Activated T-helper 2 cell treated with anti-CD3 and anti-CD28 coated beads, Interferon-gamma antibody, Interleukin-2, Interleukin-4, amounts not matched to agents 10 μg/mL and 5 μg/mL and 100 μg/mL, durations not matched to agents 14 hours and 24 hours and 36 hours (primary cell): ENCODE results near the gene EIF2D. TPM values are rescaled to one million over a fixed set of nuclear protein-coding genes. Genes with fewer than 3 reads are reported as not detected.
A peak's percentile ranks its signal among the peaks of the same experiment; 100 is the strongest.

Source experiments
- DNase-seq: peaks from one replicate; pipeline ENCODE4 v3.0.0; 2021; ENCODE audit warnings: low spot score
- H3K27ac Mint-ChIP-seq: one replicate; pipeline ENCODE4 v1.8.0; 2021; ENCODE audit warnings: mixed read lengths
- H3K27me3 Mint-ChIP-seq: one replicate; pipeline ENCODE4 v1.8.0; 2021; ENCODE audit warnings: low read depth, mixed read lengths
- H3K36me3 Mint-ChIP-seq: one replicate; pipeline ENCODE4 v1.8.0; 2021; ENCODE audit warnings: low read depth, mixed read lengths
- H3K4me1 Mint-ChIP-seq: one replicate; pipeline ENCODE4 v1.8.0; 2021; ENCODE audit warnings: low read depth, mixed read lengths
- H3K4me3 Mint-ChIP-seq: one replicate; pipeline ENCODE4 v1.8.0; 2021; ENCODE audit warnings: low read depth, mild to moderate bottlenecking, moderate library complexity, mixed read lengths
- H3K9me3 Mint-ChIP-seq: one replicate; pipeline ENCODE4 v1.8.0; 2021; ENCODE audit warnings: mixed read lengths
- intact Hi-C: fragments of 100-400 bp; cut with micrococcal nuclease; formaldehyde crosslinking; loops from one replicate; pipeline ENCODE4 v1.15.1; 2023
- total RNA-seq: library from RNA; stranded (reverse); gene quantifications from 2 replicates; pipeline ENCODE4 v1.2.3, GENCODE V29; 2022

Gene EIF2D
- total RNA-seq, 1 donor from 2014 or later = 72.7 TPM

DNA sequence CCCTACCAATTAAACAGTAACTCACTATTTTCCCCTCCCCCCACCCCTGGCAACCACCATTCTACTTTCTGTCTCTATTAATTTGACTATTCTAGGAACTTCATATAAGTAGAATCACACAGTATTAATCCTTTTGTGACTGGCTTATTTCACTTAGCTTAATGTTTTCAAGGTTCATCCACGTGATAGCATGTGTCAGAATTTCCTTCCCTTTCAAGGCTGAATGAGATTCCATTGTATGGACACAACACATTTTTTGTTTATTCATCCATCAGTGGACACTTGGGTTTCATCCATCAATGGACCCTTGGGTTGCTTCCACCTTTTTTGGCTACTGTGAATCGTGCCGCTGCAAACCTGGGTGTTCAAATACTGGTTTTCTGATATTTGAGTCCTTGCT, 41.7 kb downstream of the EIF2D start:
- no peaks in the 10 kb centered on the region for H3K27me3 Mint-ChIP-seq
- no peaks in the 10 kb centered on the region for H3K9me3 Mint-ChIP-seq
- intact Hi-C loops = no loop called here
- peaks cover 88% of the 10 kb centered on the region for H3K36me3 Mint-ChIP-seq
- H3K4me3 Mint-ChIP-seq = no peak overlapping the region
- peaks cover 84% of the 10 kb centered on the region for H3K4me1 Mint-ChIP-seq
- DNase-seq = no peak
- H3K27ac Mint-ChIP-seq = peak overlapping the region; percentile 77

DNA sequence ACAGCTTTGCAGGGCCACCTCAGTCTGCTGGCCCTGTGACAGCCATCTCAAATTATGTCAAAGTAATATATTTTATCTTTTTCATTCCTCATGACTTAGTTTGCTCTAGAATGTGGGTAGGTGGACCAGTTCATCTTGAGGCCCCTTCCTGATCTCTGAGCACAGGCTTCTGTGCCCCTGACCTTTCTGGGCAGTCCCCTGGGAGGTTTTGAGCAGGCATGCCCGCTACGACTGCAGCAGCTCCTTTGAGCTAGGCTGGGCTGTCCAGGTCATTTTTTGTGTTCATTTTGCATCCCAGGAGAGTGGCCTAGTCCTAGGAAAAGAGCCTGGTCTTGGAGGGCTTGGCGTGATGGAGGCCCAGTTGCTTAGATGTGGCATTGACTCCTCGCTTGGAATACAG, 42.7 kb downstream of the EIF2D start:
- intact Hi-C loops = no loop called here

DNA sequence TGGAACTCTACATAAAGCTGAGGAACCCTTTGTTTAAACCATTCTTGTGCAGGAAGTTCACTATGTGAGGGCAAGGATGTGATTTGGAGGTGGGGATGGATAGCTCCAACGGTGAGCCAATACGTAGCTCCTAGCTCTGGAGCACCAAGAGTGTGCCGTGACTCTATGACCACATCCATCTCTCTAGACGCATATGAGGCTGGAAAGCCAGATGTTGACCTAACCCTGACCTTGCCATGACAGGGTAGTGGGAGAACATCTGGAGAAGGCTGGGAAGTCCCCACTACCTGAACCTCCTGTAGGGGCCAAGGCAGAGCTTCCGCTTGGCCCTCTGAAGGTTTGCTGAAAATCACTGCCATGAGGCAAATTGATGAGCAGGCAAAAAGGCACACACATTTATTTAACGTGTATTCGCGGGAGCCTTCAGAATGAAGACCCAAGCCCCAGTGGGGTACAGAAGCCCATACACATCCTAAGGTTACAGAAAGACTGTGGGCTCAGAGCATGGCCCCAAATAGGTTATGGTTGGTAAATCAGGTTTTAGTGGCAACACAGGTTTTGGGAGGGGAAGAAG, 43.4 kb downstream of the EIF2D start:
- intact Hi-C loops = no loop called here
- H3K36me3 Mint-ChIP-seq = peaks cover 93% of the 10 kb centered on the region
- H3K4me1 Mint-ChIP-seq = peaks cover 86% of the 10 kb centered on the region
- no peak for DNase-seq
- H3K27me3 Mint-ChIP-seq = no peaks in the 10 kb centered on the region
- peak overlapping the region; percentile 91 for H3K27ac Mint-ChIP-seq
- no peaks in the 10 kb centered on the region for H3K9me3 Mint-ChIP-seq
- peak overlapping the region; percentile 4 for H3K4me3 Mint-ChIP-seq

More for the DNA sequence above, 42.7 kb downstream of the EIF2D start:
- Mint-ChIP-seq H3K36me3 (peaks cover 92% of the 10 kb centered on the region), H3K27me3 (no peaks in the 10 kb centered on the region), H3K9me3 (no peaks in the 10 kb centered on the region), H3K4me1 (peaks cover 86% of the 10 kb centered on the region), H3K4me3 (no peak overlapping the region), H3K27ac (peak overlapping the region; percentile 58)
- no peak for DNase-seq

DNA sequence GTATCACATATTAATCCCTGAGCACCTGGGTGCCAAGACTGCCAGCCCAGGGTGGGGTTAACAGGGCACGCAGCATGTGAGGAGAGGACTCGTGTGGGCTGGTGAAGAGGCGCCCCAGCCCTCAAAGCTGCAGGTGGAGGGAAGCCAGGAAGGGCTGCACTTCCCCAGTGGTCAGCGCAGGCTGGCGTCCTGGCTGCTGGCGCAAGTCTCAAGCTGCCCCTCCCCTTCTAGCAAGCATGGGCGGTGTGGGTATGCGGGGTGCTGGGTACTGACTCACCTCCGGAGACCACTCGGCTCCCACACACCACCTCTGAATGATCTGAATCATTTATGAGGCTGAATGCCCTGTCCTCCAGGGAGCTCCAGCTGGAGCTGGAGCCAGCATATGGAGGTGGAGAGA, 44.0 kb downstream of the EIF2D start:
- Mint-ChIP-seq H3K9me3 (no peaks in the 10 kb centered on the region), H3K4me3 (peak overlapping the region; percentile 41), H3K27ac (peak overlapping the region; percentile 91), H3K4me1 (peaks cover 87% of the 10 kb centered on the region), H3K36me3 (peaks cover 93% of the 10 kb centered on the region), H3K27me3 (no peaks in the 10 kb centered on the region)
- intact Hi-C loops = no loop called here
- no peak for DNase-seq

DNA sequence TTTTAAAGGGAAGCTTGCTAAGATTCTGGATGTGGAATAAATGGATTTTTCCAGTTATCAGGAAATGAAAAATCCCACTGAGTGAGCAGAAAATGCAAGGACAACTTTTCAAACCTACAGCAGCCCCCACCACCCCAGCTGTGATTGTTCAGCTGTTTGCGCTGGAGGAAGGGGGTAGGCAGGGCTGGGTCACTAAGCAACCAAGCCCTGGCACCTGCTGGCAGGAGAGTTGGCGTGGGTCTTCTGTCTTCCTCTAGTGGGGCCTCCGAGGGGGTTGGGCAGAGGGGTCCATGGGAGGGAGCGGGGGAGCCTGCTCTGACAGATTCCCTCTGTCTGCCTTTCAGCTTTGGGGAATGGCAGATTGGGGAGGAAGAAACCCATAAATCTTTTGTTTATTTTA, 45.3 kb downstream of the EIF2D start:
- intact Hi-C loops = no loop called here
- Mint-ChIP-seq H3K27me3 (no peaks in the 10 kb centered on the region), H3K4me1 (peaks cover 89% of the 10 kb centered on the region), H3K36me3 (peaks cover 95% of the 10 kb centered on the region), H3K27ac (peak overlapping the region; percentile 91), H3K9me3 (no peaks in the 10 kb centered on the region), H3K4me3 (peak overlapping the region; percentile 67)
- no peak for DNase-seq

DNA sequence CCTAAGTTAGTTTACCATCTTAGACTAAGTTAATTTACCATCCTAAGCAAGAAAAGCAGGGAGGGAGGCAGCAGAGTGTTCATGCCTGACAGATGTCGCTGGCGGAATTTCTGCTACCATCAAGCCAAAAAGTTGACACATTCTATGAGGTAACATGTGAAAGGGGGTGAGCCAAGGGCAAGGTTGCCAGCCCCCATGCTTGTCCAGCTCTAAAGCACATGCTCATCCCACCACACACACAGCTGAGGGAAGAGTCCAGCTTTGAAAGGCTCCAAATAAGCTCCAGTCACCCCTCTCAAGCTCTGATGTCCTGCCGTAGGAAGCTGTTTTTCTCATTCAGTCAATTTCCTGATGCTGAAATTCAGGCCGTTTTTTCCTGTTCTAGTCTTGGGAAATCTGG, 46.3 kb downstream of the EIF2D start:
- DNase-seq = no peak
- H3K4me3 Mint-ChIP-seq = peak overlapping the region; percentile 67
- intact Hi-C loops = no loop called here

DNA sequence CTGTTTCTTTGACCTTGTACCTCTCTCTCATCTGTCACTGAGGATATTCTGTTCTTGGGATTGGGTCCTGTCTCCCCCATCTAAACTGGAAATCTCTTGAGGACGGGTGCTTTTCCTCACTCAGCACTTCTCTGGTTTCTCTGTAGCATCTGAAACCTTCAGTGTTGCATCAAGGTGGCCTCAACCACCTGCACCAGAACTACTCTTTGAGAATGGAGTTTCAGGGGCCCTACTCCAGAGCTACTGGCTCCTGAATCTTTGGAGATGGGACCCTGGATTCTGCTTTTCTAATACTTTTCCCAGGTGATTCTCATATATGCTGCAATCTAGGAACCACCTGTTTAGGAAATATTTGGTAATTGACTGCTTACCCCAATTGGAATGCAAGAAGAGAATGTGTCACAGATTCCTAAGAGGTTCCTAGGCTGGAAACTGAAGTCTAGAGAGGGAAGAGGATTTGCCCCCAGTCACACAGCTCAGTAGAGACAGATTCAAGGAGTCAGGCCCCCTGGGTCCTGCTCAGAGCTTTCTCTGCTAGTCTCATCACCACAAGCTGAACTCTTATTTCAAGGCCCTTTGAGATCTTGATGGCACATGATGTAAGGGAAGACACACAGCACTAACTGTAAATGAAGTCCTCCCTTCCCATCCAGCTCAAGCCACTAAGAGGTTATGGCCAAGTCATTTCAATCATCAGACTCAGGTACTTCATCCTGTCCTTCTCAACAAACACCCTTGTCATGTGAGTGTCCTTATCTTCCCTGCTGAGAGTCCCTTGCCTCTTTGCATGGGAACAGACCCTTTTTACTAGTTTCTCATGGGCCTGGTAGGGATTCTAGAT, 48.7 kb downstream of the EIF2D start:
- H3K9me3 Mint-ChIP-seq = no peaks in the 10 kb centered on the region
- no peak for DNase-seq
- intact Hi-C loops = loop anchor here (1.0 to 2.0 kb wide), 3 partner anchors 7 to 19 kb away; no protein-coding TSS in a partner anchor
- H3K27me3 Mint-ChIP-seq = no peaks in the 10 kb centered on the region
- H3K4me1 Mint-ChIP-seq = peaks cover 89% of the 10 kb centered on the region
- peaks cover 97% of the 10 kb centered on the region for H3K36me3 Mint-ChIP-seq
- peak overlapping the region; percentile 91 for H3K27ac Mint-ChIP-seq
- H3K4me3 Mint-ChIP-seq = peak overlapping the region; percentile 67

More for the DNA sequence above, 46.3 kb downstream of the EIF2D start:
- peaks cover 89% of the 10 kb centered on the region for H3K4me1 Mint-ChIP-seq
- no peaks in the 10 kb centered on the region for H3K9me3 Mint-ChIP-seq
- H3K36me3 Mint-ChIP-seq = peaks cover 94% of the 10 kb centered on the region
- no peaks in the 10 kb centered on the region for H3K27me3 Mint-ChIP-seq
- H3K27ac Mint-ChIP-seq = peak overlapping the region; percentile 91

DNA sequence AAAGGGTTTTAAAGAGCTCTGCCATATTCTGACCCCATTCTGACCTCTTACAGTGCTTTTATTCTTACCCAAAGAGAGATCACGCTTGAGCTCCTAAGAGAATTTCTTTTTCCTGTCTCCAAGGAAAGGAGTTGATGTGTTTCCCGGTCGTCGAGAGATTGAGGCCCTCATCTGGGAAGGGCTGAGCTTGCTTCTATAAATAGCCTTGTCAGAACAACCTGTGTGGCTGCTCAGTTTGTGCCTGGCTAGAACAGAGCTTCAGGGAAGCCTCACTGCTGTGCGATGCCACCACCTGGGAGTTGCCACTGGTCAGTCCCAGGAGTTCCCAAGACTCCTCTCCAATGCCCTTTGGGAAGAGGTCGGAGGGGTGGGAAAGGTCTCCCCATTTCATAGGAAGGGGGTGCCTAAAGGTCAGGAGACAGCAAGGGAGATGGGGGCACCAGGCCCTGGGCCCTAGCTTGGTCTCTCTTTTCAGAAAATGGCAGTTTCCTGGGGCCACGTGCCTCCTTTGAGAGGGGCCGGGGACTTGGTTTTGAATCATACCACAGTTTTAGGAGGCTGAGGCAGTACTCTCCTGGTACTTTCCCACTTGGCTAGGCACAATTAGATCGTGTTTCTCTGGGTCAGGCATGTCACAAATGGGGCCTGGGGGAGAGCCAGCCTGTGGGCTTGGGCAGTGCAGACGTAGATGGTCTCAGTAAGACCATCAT, 52.1 kb downstream of the EIF2D start:
- peaks cover 70% of the 10 kb centered on the region for H3K4me1 Mint-ChIP-seq
- peak overlapping the region; percentile 97 for H3K4me3 Mint-ChIP-seq
- no peaks in the 10 kb centered on the region for H3K27me3 Mint-ChIP-seq
- no peak for DNase-seq
- peak overlapping the region; percentile 95 for H3K27ac Mint-ChIP-seq
- intact Hi-C loops = no loop called here
- peaks cover 77% of the 10 kb centered on the region for H3K36me3 Mint-ChIP-seq
- H3K9me3 Mint-ChIP-seq = no peaks in the 10 kb centered on the region

DNA sequence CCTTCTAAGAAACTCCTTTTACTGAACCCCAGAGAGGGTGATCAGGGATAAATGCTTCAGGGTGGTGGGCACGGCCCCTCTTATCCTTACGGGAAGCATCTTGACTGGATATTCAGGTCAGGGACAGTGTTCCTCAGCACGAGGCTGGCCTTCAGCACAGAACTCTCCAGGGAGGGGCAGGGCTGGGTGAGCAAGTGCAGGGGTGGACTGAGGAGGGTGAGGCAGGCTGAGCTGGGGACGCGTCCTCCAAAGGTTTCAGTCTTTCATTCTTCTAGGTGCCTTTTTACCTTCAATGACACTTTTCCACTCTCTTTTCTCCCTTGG, 52.6 kb downstream of the EIF2D start:
- no peaks in the 10 kb centered on the region for H3K9me3 Mint-ChIP-seq
- DNase-seq = no peak
- peaks cover 70% of the 10 kb centered on the region for H3K4me1 Mint-ChIP-seq
- no peaks in the 10 kb centered on the region for H3K27me3 Mint-ChIP-seq
- H3K4me3 Mint-ChIP-seq = peak overlapping the region; percentile 97
- H3K27ac Mint-ChIP-seq = peak overlapping the region; percentile 95
- intact Hi-C loops = loop anchor here (1.0 to 5.0 kb wide), 2 partner anchors 24 to 123 kb away; partner anchors contain the start of gene MAPKAPK2
- peaks cover 72% of the 10 kb centered on the region for H3K36me3 Mint-ChIP-seq

DNA sequence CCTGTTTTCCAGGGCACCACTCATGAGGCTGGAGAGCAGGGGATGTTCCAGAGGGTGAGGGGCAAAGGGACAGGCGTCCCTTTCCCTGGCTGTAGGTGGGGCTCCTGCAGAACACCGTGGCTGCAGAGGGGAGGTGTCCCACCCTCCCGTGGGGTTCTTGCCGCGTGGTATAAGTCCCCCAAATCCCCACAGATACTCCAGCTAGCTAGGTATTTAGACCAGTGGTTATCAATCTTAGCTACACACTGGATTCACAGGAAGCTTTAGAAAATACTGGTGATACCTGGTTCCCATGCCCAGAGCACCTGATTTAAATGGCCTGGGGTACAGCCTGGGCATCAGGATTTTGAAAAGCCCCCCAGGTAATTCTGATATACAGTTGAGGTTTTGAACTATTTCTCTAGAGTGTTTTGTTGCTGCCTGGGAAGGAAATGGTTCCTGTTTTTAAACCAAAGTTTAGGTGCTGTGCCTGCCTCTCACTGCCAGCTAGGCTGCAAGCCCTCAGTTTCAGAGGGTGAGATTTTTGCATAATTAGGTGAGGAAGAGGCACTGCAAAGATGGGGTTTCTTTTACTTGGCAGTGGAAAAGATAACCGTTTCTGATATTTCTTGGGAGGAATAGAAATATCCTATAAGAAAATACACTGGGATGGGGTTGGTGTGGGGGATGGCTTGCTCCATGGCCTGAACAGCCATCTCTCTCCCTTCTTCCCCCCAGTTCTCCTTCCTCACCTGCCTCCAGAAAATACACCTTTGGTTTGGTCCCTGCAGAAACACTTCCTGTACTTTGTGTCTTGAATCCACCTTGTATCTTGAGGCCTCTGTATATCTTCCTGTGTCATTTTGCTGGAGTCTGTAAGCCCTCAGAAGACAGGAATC, 53.2 kb downstream of the EIF2D start:
- DNase-seq = no peak
- Mint-ChIP-seq H3K27me3 (no peaks in the 10 kb centered on the region), H3K27ac (peak overlapping the region; percentile 95), H3K9me3 (no peaks in the 10 kb centered on the region), H3K36me3 (peaks cover 66% of the 10 kb centered on the region), H3K4me1 (peaks cover 70% of the 10 kb centered on the region), H3K4me3 (peak overlapping the region; percentile 97)
- intact Hi-C loops = loop anchor here (1.0 to 5.0 kb wide), 2 partner anchors 24 to 123 kb away; partner anchors contain the start of gene MAPKAPK2

DNA sequence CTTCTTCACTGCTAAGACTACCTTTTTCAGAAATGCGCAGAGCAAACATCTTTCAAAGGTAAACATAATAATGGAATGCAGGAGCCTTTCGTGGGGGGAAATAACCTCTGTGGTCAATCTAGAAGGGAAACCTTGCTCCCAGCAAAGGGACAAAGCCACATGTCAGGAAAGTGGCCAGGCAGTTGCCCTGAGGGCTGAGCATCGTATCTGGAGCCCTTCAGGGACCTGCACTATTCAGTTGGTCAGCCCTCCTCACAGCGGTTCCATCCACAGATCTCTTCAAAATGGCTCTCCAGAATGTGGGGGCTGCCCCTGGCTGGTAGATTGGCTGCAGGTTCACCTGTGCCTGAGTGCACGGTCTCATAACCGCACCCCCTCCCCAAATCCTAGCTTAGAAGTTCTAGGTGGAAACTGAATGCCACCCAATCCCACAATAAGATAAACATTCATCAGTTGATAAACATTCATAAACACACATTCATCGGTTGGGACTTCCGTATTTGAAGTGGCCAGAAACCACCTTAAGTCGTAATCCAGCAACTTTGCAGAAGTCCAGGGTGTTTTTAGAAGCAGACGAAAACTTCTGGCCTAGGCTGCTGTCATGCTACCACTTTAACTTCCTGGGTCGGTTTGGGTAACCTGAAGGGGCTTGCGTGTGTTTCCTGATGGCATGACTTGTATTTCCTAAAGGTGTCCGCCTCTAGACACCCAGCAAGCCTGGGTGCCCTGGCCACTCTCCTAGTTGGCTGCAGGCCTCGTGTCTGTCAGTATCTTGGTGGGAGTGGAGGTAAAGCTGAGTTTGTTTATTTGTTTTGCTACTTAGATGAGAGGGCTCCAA, 54.4 kb downstream of the EIF2D start:
- Mint-ChIP-seq H3K9me3 (no peaks in the 10 kb centered on the region), H3K27me3 (no peaks in the 10 kb centered on the region)

More for the DNA sequence above, 54.4 kb downstream of the EIF2D start:
- no peak for DNase-seq
- Mint-ChIP-seq H3K36me3 (peaks cover 54% of the 10 kb centered on the region), H3K4me3 (peak overlapping the region; percentile 97), H3K4me1 (peaks cover 66% of the 10 kb centered on the region), H3K27ac (peak overlapping the region; percentile 95)
- intact Hi-C loops = loop anchor here (5.0 kb wide), 1 partner anchor 124 kb away; the partner anchor contains the start of gene MAPKAPK2
